H1 (cell line): ENCODE data around the gene INPP5A. TPM values are rescaled to one million over a fixed set of nuclear protein-coding genes. Genes with fewer than 3 reads are reported as not detected.

Source experiments
- CTCF ChIA-PET: fragments of 300-600 bp; sonication (Branson Sonifier 250); formaldehyde crosslinking; loops from one replicate; lab custom pipeline; 2021; ENCODE audit not compliant: partially characterized antibody; lab: Charles Lee
- POLR2A ChIA-PET: fragments of 300-600 bp; sonication (Branson Sonifier 250); formaldehyde crosslinking; loops from one replicate; lab custom pipeline; 2021; ENCODE audit warnings: inconsistent platforms; ENCODE audit not compliant: partially characterized antibody; lab: Charles Lee
- DNase-seq, 2 experiments: peaks; one replicate each; pipeline versions ENCODE4 v3.0.0 to v3.0.0-alpha.2; 2010 to 2022; ENCODE audit warnings: low spot score in 2 of 2, low read depth in 1 of 2, mixed read lengths in 1 of 2
- FAIRE-seq: peaks from 2 replicates; lab custom pipeline; 2011; peaks lifted over from hg19 to GRCh38; lab: Jason Lieb, UNC
- H2AFZ ChIP-seq: 2 replicates; pipeline ENCODE4 v1.8.1; 2012; ENCODE audit warnings: low read length, inconsistent platforms
- H2AK5ac ChIP-seq: 2 replicates; pipeline ENCODE4 v1.6.1; 2013; ENCODE audit warnings: low read depth, low read length
- H2BK120ac ChIP-seq: replicated peaks from 2 replicates; pipeline ENCODE3; 2013; ENCODE audit warnings: low read depth, low read length, inconsistent platforms
- H2BK12ac ChIP-seq: 2 replicates; pipeline ENCODE4 v1.6.1; 2013; ENCODE audit warnings: low read depth, low read length
- H2BK15ac ChIP-seq: 2 replicates; pipeline ENCODE4 v1.6.1; 2013; ENCODE audit warnings: low read length
- H2BK20ac ChIP-seq: 2 replicates; pipeline ENCODE4 v1.6.1; 2013; ENCODE audit warnings: low read length
- H2BK5ac ChIP-seq: 2 replicates; pipeline ENCODE4 v1.6.1; 2013; ENCODE audit warnings: low read depth, low read length
- H3K14ac ChIP-seq: 2 replicates; pipeline ENCODE4 v1.6.1; 2013; ENCODE audit warnings: inconsistent platforms; ENCODE audit not compliant: insufficient read length
- H3K18ac ChIP-seq: 2 replicates; pipeline ENCODE4 v1.6.1; 2013; ENCODE audit warnings: low read length; ENCODE audit errors: extremely low read depth
- H3K23ac ChIP-seq: 2 replicates; pipeline ENCODE4 v1.6.1; 2013; ENCODE audit warnings: inconsistent platforms; ENCODE audit not compliant: insufficient read length
- H3K23me2 ChIP-seq: 2 replicates; pipeline ENCODE4 v1.6.1; 2013; ENCODE audit warnings: low read depth, low read length
- H3K27ac ChIP-seq: 2 replicates; pipeline ENCODE4 v1.6.1; 2011; ENCODE audit warnings: low read depth, low read length, inconsistent platforms
- H3K27me3 ChIP-seq, 4 experiments: replicated peaks in 1 of 4; 1 replicate in 1 of 4; 2 replicates in 3 of 4; pipeline versions ENCODE4 v1.6.1 to v1.8.1; 2011 to 2013; ENCODE audit warnings: low read length in 3 of 4, mild to moderate bottlenecking in 3 of 4, inconsistent platforms in 2 of 4, mixed read lengths in 2 of 4, moderate library complexity in 1 of 4; ENCODE audit not compliant: control insufficient read depth in 3 of 4, insufficient read depth in 3 of 4; ENCODE audit errors: extremely low read depth in 1 of 4
- H3K36me3 ChIP-seq, 4 experiments: 2 replicates each; pipeline versions ENCODE4 v1.6.1 to v1.8.1; 2011 to 2013; ENCODE audit warnings: mild to moderate bottlenecking in 4 of 4, low read length in 3 of 4, moderate library complexity in 2 of 4, control low read depth in 1 of 4, inconsistent platforms in 1 of 4; ENCODE audit not compliant: insufficient read depth in 4 of 4, control insufficient read depth in 2 of 4
- H3K4ac ChIP-seq: replicated peaks from 2 replicates; pipeline ENCODE3; 2013; ENCODE audit warnings: low read length, low read depth, mixed read lengths, inconsistent platforms; ENCODE audit not compliant: insufficient read length
- H3K4me1 ChIP-seq, 4 experiments: replicated peaks in 1 of 4; 1 replicate in 1 of 4; 2 replicates in 3 of 4; pipeline versions ENCODE4 v1.6.1 to v1.8.1; 2011 to 2013; ENCODE audit warnings: low read length in 3 of 4, inconsistent platforms in 2 of 4, mixed read lengths in 1 of 4; ENCODE audit not compliant: insufficient read depth in 4 of 4, control insufficient read depth in 3 of 4
- H3K4me2 ChIP-seq, 2 experiments: 2 replicates each; pipeline versions ENCODE4 v1.6.1 to v1.8.1; 2011 to 2013; ENCODE audit warnings: low read depth in 2 of 2, low read length in 2 of 2, control low read depth in 1 of 2, inconsistent platforms in 1 of 2, mild to moderate bottlenecking in 1 of 2; ENCODE audit not compliant: insufficient read depth in 1 of 2
- H3K4me3 ChIP-seq, 4 experiments: fragments of 200-600, 300-600 bp in 1 of 4; sonication (generic), shearing (Covaris generic), sonication (Bioruptor Twin) in 1 of 4; 2 replicates each; pipeline versions ENCODE4 v1.5.1 to v1.8.1; 2011 to 2016; ENCODE audit warnings: low read length in 4 of 4, low read depth in 3 of 4, control low read depth in 2 of 4, inconsistent platforms in 2 of 4, mild to moderate bottlenecking in 2 of 4, mixed read lengths in 1 of 4, moderate library complexity in 1 of 4; ENCODE audit not compliant: insufficient read depth in 2 of 4; ENCODE audit errors: extremely low read depth in 1 of 4
- H3K56ac ChIP-seq: replicated peaks from 2 replicates; pipeline ENCODE3; 2013; ENCODE audit warnings: low read depth, mild to moderate bottlenecking, mixed read lengths, low read length, inconsistent platforms; ENCODE audit not compliant: insufficient read length
- H3K79me1 ChIP-seq: 2 replicates; pipeline ENCODE4 v1.6.1; 2013; ENCODE audit warnings: low read depth, low read length, control low read depth
- H3K79me2 ChIP-seq, 2 experiments: 2 replicates each; pipeline versions ENCODE4 v1.6.1 to v1.8.1; 2012 to 2013; ENCODE audit warnings: low read length in 2 of 2, mild to moderate bottlenecking in 2 of 2, inconsistent platforms in 1 of 2; ENCODE audit not compliant: insufficient read depth in 2 of 2, control insufficient read depth in 1 of 2
- H3K9ac ChIP-seq, 4 experiments: replicated peaks in 1 of 4; 1 replicate in 1 of 4; 2 replicates in 3 of 4; pipeline versions ENCODE4 v1.6.1 to v1.8.1; 2011 to 2013; ENCODE audit warnings: low read depth in 3 of 4, low read length in 3 of 4, control low read depth in 2 of 4, mild to moderate bottlenecking in 2 of 4, moderate library complexity in 2 of 4, inconsistent platforms in 1 of 4; ENCODE audit errors: extremely low read depth in 1 of 4
- H3K9me3 ChIP-seq, 2 experiments: 2 replicates each; pipeline versions ENCODE4 v1.6.1 to v1.8.1; 2012 to 2013; ENCODE audit warnings: mild to moderate bottlenecking in 2 of 2, moderate library complexity in 2 of 2, control low read depth in 1 of 2, inconsistent platforms in 1 of 2, low read depth in 1 of 2, low read length in 1 of 2, mixed read lengths in 1 of 2; ENCODE audit not compliant: insufficient read depth in 2 of 2
- H4K20me1 ChIP-seq, 2 experiments: replicated peaks in 1 of 2; 2 replicates each; pipeline versions ENCODE3 to v1.8.1; 2011 to 2013; ENCODE audit warnings: inconsistent platforms in 2 of 2, low read length in 2 of 2, mild to moderate bottlenecking in 1 of 2; ENCODE audit not compliant: insufficient read depth in 2 of 2, control insufficient read depth in 1 of 2
- H4K5ac ChIP-seq: 2 replicates; pipeline ENCODE4 v1.6.1; 2013; ENCODE audit warnings: low read length, low read depth, mixed read lengths, inconsistent platforms; ENCODE audit not compliant: insufficient read length
- H4K8ac ChIP-seq: 2 replicates; pipeline ENCODE4 v1.8.0; 2013; ENCODE audit warnings: mild to moderate bottlenecking, moderate library complexity, low read length, inconsistent platforms; ENCODE audit not compliant: insufficient read depth; ENCODE audit errors: extremely low read depth
- H4K91ac ChIP-seq: replicated peaks from 2 replicates; pipeline ENCODE3; 2013; ENCODE audit warnings: low read length, mixed read lengths, inconsistent platforms; ENCODE audit not compliant: insufficient read length
- CHD1 ChIP-seq: IDR thresholded peaks from 2 replicates; pipeline ENCODE4 v1.6.1; 2012; ENCODE audit warnings: low read depth, low read length, improper control_type of control experiment
- EZH2 ChIP-seq: fragments of 200-600 bp; sonication (generic); IDR thresholded peaks from 2 replicates; pipeline ENCODE4 v1.7.1; 2012; ENCODE audit warnings: low read depth, mild to moderate bottlenecking, moderate library complexity, low read length, inconsistent platforms; ENCODE audit not compliant: severe bottlenecking
- KDM4A ChIP-seq: IDR thresholded peaks from one replicate; pipeline ENCODE4 v1.7.1; 2012; ENCODE audit warnings: low read depth, mild to moderate bottlenecking, moderate library complexity, low read length, inconsistent platforms; ENCODE audit not compliant: severe bottlenecking
- RNF2 ChIP-seq: fragments of 200-900, 300-1000 bp; sonication (generic); IDR thresholded peaks from 2 replicates; pipeline ENCODE4 v1.7.1; 2016; ENCODE audit warnings: borderline replicate concordance, low read depth, mild to moderate bottlenecking, antibody characterized with exemption, low read length; ENCODE audit not compliant: poor library complexity, severe bottlenecking; ENCODE audit errors: missing control alignments
- SAP30 ChIP-seq: fragments of 300-600 bp; sonication (generic); IDR thresholded peaks from 2 replicates; pipeline ENCODE4 v1.7.1; 2012; ENCODE audit warnings: low read length, moderate library complexity, mild to moderate bottlenecking, inconsistent platforms; ENCODE audit not compliant: insufficient read depth, insufficient replicate concordance
- SUZ12 ChIP-seq: fragments of 200-600 bp; sonication (generic); IDR thresholded peaks from 2 replicates; pipeline ENCODE4 v1.6.1; 2012; ENCODE audit warnings: mild to moderate bottlenecking, inconsistent platforms, low read length, moderate library complexity, mixed read lengths
- WGBS, 2 experiments: shearing (Covaris generic) in 1 of 2; methylation state at CpG; one replicate each; pipeline versions ENCODE4 v1.1.6 to v1.1.7; 2013 to 2015; ENCODE audit warnings: low lambda C conversion rate in 2 of 2, mixed read lengths in 2 of 2, inconsistent platforms in 1 of 2, low coverage in 1 of 2, missing lambda C conversion rate in 1 of 2; ENCODE audit not compliant: insufficient replicate concordance in 2 of 2, insufficient coverage in 1 of 2, insufficient read length in 1 of 2; ENCODE audit errors: extremely low coverage in 1 of 2, missing lambda C conversion rate in 1 of 2; 5-methylcytosine and 5-hydroxymethylcytosine counted together
- polyA plus RNA-seq, 7 experiments: library from polyadenylated mRNA; depleted of rRNA in 3 of 7; stranded (reverse) in 5 of 7; unstranded in 2 of 7; fragments of >200 nt in 5 of 7; fragments of 200-250 nt in 2 of 7; gene quantifications; 1 replicate in 5 of 7; 2 replicates in 1 of 7; 4 replicates in 1 of 7; pipeline versions ENCODE4 v1.2.1 to v1.2.3, GENCODE V29; 2011 to 2013; ENCODE audit warnings: missing spikeins in 2 of 7, mixed read lengths in 2 of 7
- total RNA-seq: library from RNA; stranded (reverse); fragmentation: NEBNext Ultra II Directional; extraction: Animal tissue kit (Norgen Biotek cat#: 25700); gene quantifications from 2 replicates; pipeline ENCODE4 v1.2.1, GENCODE V29; 2021

Gene INPP5A
- total and polyA plus RNA-seq, 2 of the 8 experiments (the other 6 are each of a cell fraction or from before 2014, with no cell fraction given): 19.7 to 27.5 TPM

- TF ChIP-seq KDM4A (peak; percentile 48), SAP30 (no peak), EZH2 (peak; percentile 99), CHD1 (no peak), SUZ12 (peak; percentile 99), RNF2 (peak; percentile 83)
- no peak overlapping the region for H3K23ac ChIP-seq
- peaks cover 0 to 29% (median 12%) of the 10 kb centered on the region in 4 experiments; a peak in 6 of 7 replicates for H3K4me1 ChIP-seq
- H3K27ac ChIP-seq: no peak overlapping the region
- H4K8ac ChIP-seq: no peak overlapping the region; the same call in 1 of the 2 replicates
- ChIA-PET POLR2A (no interaction called here), CTCF (no interaction called here)
- H2BK20ac ChIP-seq: no peak overlapping the region
- H4K5ac ChIP-seq: no peak overlapping the region
- H3K79me1 ChIP-seq: no peaks in the 10 kb centered on the region
- peaks cover 7% of the 10 kb centered on the region; the same call in 1 of the 2 replicates for H3K23me2 ChIP-seq
- peak overlapping the region in 3 of 4 experiments; percentile 14 to 62 (median 18); a peak in 4 of 8 replicates for H3K4me3 ChIP-seq
- H3K14ac ChIP-seq: no peak overlapping the region
- no peak overlapping the region for H2BK5ac ChIP-seq
- no peak overlapping the region for H3K9ac ChIP-seq
- peak overlapping the region; percentile 46 to 78 for H3K4me2 ChIP-seq
- no peak overlapping the region for H2BK15ac ChIP-seq
- no peaks in the 10 kb centered on the region for H3K79me2 ChIP-seq
- H4K91ac ChIP-seq: no peak overlapping the region
- no peak overlapping the region for H2AFZ ChIP-seq
- H3K9me3 ChIP-seq: no peaks in the 10 kb centered on the region; a peak in 1 of 4 replicates
- H3K4ac ChIP-seq: no peak overlapping the region
- no peak overlapping the region for H2AK5ac ChIP-seq
- no peak for FAIRE-seq
- H4K20me1 ChIP-seq: peaks cover 5 to 13% of the 10 kb centered on the region in 2 experiments
- WGBS, 2 experiments: 11% methylated on average over 44 of the region's 80 CpGs; no CpG with 5 or more reads in 1 of the 2 experiments
- H3K56ac ChIP-seq: no peak overlapping the region
- H2BK120ac ChIP-seq: no peak overlapping the region
- DNase-seq: no peak
- peak overlapping the region; percentile 32 for H3K18ac ChIP-seq
- peaks cover 75 to 88% (median 87%) of the 10 kb centered on the region in 4 experiments for H3K27me3 ChIP-seq
- peaks cover 0 to 28% (median 0%) of the 10 kb centered on the region in 4 experiments; a peak in 2 of 8 replicates for H3K36me3 ChIP-seq
- no peak overlapping the region for H2BK12ac ChIP-seq
Measured at GRCh38 chr10:132786884-132787494, 249.4 kb downstream of the INPP5A start.
